BLaER1 treated with 17β-estradiol and CSF1 and Interleukin-3, amounts not matched to agents 10 nM and 100 nM (cell line): ENCODE measurements around the gene CISD2.
A peak's percentile ranks its signal among the peaks of the same experiment; 100 is the strongest.
"Not testable (repeated sequence)": the region's sequence is repeated elsewhere in the genome, so short reads cannot be mapped to it uniquely, and the experiment has no call there.

Experiments
- H3K27ac ChIP-seq, 11 experiments: shearing (Covaris generic); formaldehyde crosslinking; 2 replicates each; pipeline ENCODE4 v1.8.1; 2022
- H3K27me3 ChIP-seq, 11 experiments: shearing (Covaris generic); formaldehyde crosslinking; 2 replicates each; pipeline ENCODE4 v1.8.1; 2022
- H3K36me3 ChIP-seq, 11 experiments: shearing (Covaris generic); formaldehyde crosslinking; 2 replicates each; pipeline ENCODE4 v1.8.1; 2022
- H3K4me1 ChIP-seq, 10 experiments: shearing (Covaris generic); formaldehyde crosslinking; 2 replicates each; pipeline ENCODE4 v1.8.1; 2022
- H3K4me2 ChIP-seq, 11 experiments: shearing (Covaris generic); formaldehyde crosslinking; 2 replicates each; pipeline ENCODE4 v1.8.1; 2022
- H3K4me3 ChIP-seq, 10 experiments: shearing (Covaris generic); formaldehyde crosslinking; 2 replicates each; pipeline ENCODE4 v1.8.1; 2022
- H3K9ac ChIP-seq, 11 experiments: shearing (Covaris generic); formaldehyde crosslinking; 2 replicates each; pipeline ENCODE4 v1.8.1; 2022
- H3K9me3 ChIP-seq, 11 experiments: shearing (Covaris generic); formaldehyde crosslinking; replicated peaks in 1 of 11; 2 replicates each; pipeline ENCODE4 v1.8.1; 2022
- H4K20me1 ChIP-seq, 11 experiments: shearing (Covaris generic); formaldehyde crosslinking; 2 replicates each; pipeline ENCODE4 v1.8.1; 2022
- Cebpa-rat ChIP-seq, 11 experiments: shearing (Covaris generic); IDR thresholded peaks; 2 replicates each; pipeline ENCODE4 v1.8.1; 2022

CISD2 gene

GRCh38 chr4:102878901-102879300 lies 10.1 kb downstream of the CISD2 start:
- no peak for TF ChIP-seq Cebpa-rat (IDR thresholded peaks at IDR 0.05)
- Histone ChIP-seq H4K20me1 (peaks cover 0 to 18% (median 5%) of the 10 kb centered on the region in 11 experiments; a peak in 7 of 22 replicates), H3K36me3 (peaks cover 60 to 99% (median 80%) of the 10 kb centered on the region in 11 experiments), H3K4me2 (peak overlapping the region in 1 of 11 experiments; percentile 53; a peak in 1 of 22 replicates), H3K4me1 (peaks cover 0 to 16% (median 0%) of the 10 kb centered on the region in 10 experiments; a peak in 3 of 20 replicates), H3K9me3 (peaks cover 39 to 59% (median 51%) of the 10 kb centered on the region in 11 experiments), H3K27me3 (no peaks in the 10 kb centered on the region), H3K27ac (no peak overlapping the region; a peak in 1 of 22 replicates), H3K9ac (no peak overlapping the region), H3K4me3 (no peak overlapping the region)

GRCh38 chr4:102881343-102881742 lies 12.6 kb downstream of the CISD2 start:
- Histone ChIP-seq H3K9ac (no peak overlapping the region), H3K27ac (no peak overlapping the region), H3K4me3 (no peak overlapping the region), H4K20me1 (peaks cover 0 to 21% (median 9%) of the 10 kb centered on the region in 11 experiments; a peak in 8 of 22 replicates), H3K4me2 (no peak overlapping the region), H3K27me3 (no peaks in the 10 kb centered on the region), H3K36me3 (peaks cover 51 to 98% (median 68%) of the 10 kb centered on the region in 11 experiments), H3K9me3 (peaks cover 16 to 35% (median 27%) of the 10 kb centered on the region in 11 experiments), H3K4me1 (peaks cover 0 to 16% (median 0%) of the 10 kb centered on the region in 10 experiments; a peak in 3 of 20 replicates)
- TF ChIP-seq Cebpa-rat (IDR thresholded peaks at IDR 0.05) = no peak

GRCh38 chr4:102883278-102883677 lies 14.5 kb downstream of the CISD2 start:
- no peak overlapping the region for H3K27ac ChIP-seq
- no peak for TF ChIP-seq Cebpa-rat (IDR thresholded peaks at IDR 0.05)
- peaks cover 0 to 21% (median 9%) of the 10 kb centered on the region in 11 experiments; a peak in 8 of 22 replicates for H4K20me1 ChIP-seq
- no peak overlapping the region for H3K4me3 ChIP-seq
- H3K4me2 ChIP-seq = no peak overlapping the region
- peaks cover 40 to 89% (median 54%) of the 10 kb centered on the region in 11 experiments for H3K36me3 ChIP-seq
- peaks cover 0 to 15% (median 8%) of the 10 kb centered on the region in 11 experiments; a peak in 18 of 22 replicates for H3K9me3 ChIP-seq
- no peak overlapping the region for H3K9ac ChIP-seq
- no peaks in the 10 kb centered on the region for H3K27me3 ChIP-seq
- peaks cover 0 to 7% (median 0%) of the 10 kb centered on the region in 10 experiments; a peak in 3 of 20 replicates for H3K4me1 ChIP-seq

GRCh38 chr4:102888570-102888969 lies 19.8 kb downstream of the CISD2 start:
- not testable (repeated sequence) for H3K27ac ChIP-seq, H3K27me3 ChIP-seq, H3K9ac ChIP-seq, H3K4me1 ChIP-seq, H3K4me3 ChIP-seq, H4K20me1 ChIP-seq, H3K4me2 ChIP-seq, H3K9me3 ChIP-seq
- peaks cover 20 to 47% (median 29%) of the 10 kb centered on the region in 11 experiments; a peak in 21 of 22 replicates for H3K36me3 ChIP-seq

GRCh38 chr4:102889866-102890265 lies 21.1 kb downstream of the CISD2 start:
- not testable (repeated sequence) for H3K4me3 ChIP-seq, H3K9ac ChIP-seq, H3K4me1 ChIP-seq, H3K27ac ChIP-seq, H3K9me3 ChIP-seq, H3K4me2 ChIP-seq, H3K27me3 ChIP-seq, H4K20me1 ChIP-seq
- peaks cover 14 to 35% (median 24%) of the 10 kb centered on the region in 11 experiments; a peak in 21 of 22 replicates for H3K36me3 ChIP-seq

DNA sequence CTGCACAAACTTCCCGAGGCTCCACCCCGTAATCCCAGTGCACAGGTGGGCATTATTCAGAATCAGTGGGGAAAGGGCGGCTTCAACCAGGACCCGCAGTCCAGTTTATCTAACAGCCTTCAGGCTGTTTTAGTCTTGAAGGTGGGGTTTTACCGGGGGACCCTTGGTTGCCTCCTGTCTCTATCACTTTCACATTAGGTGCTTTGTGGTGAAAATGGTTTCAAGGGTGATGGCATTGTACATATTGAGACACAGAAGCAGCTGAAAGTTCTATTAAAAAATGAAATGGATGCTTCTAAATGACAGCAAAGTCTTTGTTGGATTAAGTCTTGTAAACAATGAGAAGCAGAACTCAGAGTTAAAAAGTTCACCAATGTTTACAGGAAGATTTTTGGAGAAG lies 27.8 kb downstream of the CISD2 start:
- H3K4me2 ChIP-seq, H3K9ac ChIP-seq, H3K36me3 ChIP-seq, H3K4me1 ChIP-seq, H4K20me1 ChIP-seq, H3K27ac ChIP-seq, H3K4me3 ChIP-seq, H3K9me3 ChIP-seq, H3K27me3 ChIP-seq: not testable (repeated sequence)

- H3K9me3 ChIP-seq, H3K4me1 ChIP-seq, H3K4me3 ChIP-seq, H3K9ac ChIP-seq, H3K27ac ChIP-seq, H3K27me3 ChIP-seq, H4K20me1 ChIP-seq, H3K36me3 ChIP-seq, H3K4me2 ChIP-seq: not testable (repeated sequence)
Measured at GRCh38 chr4:102897610-102898009, 28.8 kb downstream of the CISD2 start.

DNA sequence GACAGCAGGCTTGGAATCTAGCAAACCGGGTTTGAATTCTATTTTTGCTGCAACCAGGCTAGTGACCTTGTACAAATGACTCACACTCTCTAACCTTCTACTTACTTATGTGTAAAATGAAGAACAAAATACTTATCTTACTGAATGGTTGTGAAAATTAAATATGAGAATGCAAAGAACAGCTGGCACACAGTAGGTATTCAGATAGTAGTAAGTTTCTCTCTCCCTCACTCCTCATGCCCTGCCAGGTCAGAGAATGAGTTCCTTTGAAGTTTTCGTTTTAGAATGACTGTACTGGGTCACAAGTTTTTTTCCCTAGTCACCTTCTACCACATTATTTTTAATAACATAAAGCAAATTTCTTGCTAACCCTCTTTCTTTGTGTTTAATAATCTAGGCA lies 33.0 kb downstream of the CISD2 start:
- Histone ChIP-seq H4K20me1 (no peaks in the 10 kb centered on the region), H3K27me3 (no peaks in the 10 kb centered on the region), H3K27ac (no peak overlapping the region), H3K9ac (no peak overlapping the region), H3K4me3 (no peak overlapping the region), H3K9me3 (no peaks in the 10 kb centered on the region), H3K4me1 (no peaks in the 10 kb centered on the region), H3K36me3 (no peaks in the 10 kb centered on the region), H3K4me2 (no peak overlapping the region)
- no peak for TF ChIP-seq Cebpa-rat (IDR thresholded peaks at IDR 0.05)

- TF ChIP-seq Cebpa-rat (IDR thresholded peaks at IDR 0.05) = no peak
- H3K4me2 ChIP-seq = no peak overlapping the region
- no peaks in the 10 kb centered on the region for H4K20me1 ChIP-seq
- no peak overlapping the region for H3K9ac ChIP-seq
- no peaks in the 10 kb centered on the region; a peak in 2 of 22 replicates for H3K36me3 ChIP-seq
- no peak overlapping the region for H3K27ac ChIP-seq
- peaks cover 18 to 38% (median 25%) of the 10 kb centered on the region in 11 experiments; a peak in 21 of 22 replicates for H3K9me3 ChIP-seq
- H3K4me3 ChIP-seq = no peak overlapping the region
- H3K27me3 ChIP-seq = no peaks in the 10 kb centered on the region
- no peaks in the 10 kb centered on the region for H3K4me1 ChIP-seq
Measured at GRCh38 chr4:102918859-102919258, 50.1 kb downstream of the CISD2 start.

- H3K9me3 ChIP-seq = peaks cover 12 to 36% (median 25%) of the 10 kb centered on the region in 11 experiments; a peak in 21 of 22 replicates
- H3K27me3 ChIP-seq, H3K4me3 ChIP-seq, H3K9ac ChIP-seq, H3K4me1 ChIP-seq, H4K20me1 ChIP-seq, H3K36me3 ChIP-seq, H3K27ac ChIP-seq, H3K4me2 ChIP-seq: not testable (repeated sequence)
Measured at GRCh38 chr4:102919697-102920096, 50.9 kb downstream of the CISD2 start.
